ENCODE measurements around the gene SMG9.

SMG9 gene

DNA sequence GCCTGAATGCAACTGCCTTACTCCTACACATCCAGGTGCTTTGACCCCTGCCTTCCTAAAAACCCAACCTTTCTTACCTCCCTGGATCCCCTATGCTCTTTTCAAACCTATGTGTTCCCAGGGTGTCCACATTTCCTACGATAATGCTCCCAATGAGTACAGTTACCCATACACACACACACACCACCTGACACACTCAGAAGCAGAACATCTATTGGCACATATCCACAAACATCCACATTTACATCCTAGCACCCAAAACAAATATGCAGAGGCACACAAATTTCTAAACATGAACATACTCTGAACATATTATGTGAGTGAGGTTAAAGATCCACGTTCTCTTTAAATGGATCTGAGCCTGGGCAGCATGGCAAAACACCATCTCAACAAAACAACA, 62.4 kb downstream of the SMG9 start:
- Histone ChIP-seq H3K9me3 (ENCODE audit: control insufficient read depth, insufficient read depth, low read length) (peaks cover 5% of the 10 kb centered on the region; the same call in 1 of the 2 replicates), H3K36me3 (ENCODE audit: control insufficient read depth, low read length) (no peaks in the 10 kb centered on the region), H3K27ac (ENCODE audit: low read depth, low read length) (no peak overlapping the region), H3K4me1 (ENCODE audit: control insufficient read depth, low read length) (no peaks in the 10 kb centered on the region), H3K27me3 (ENCODE audit: control insufficient read depth, low read length) (no peaks in the 10 kb centered on the region), H3K4me3 (ENCODE audit: low read length) (no peak overlapping the region), H3K4me2 (ENCODE audit: low read length) (no peak overlapping the region), H4K20me1 (ENCODE audit: control insufficient read depth, insufficient read depth, low read depth, low read length) (no peaks in the 10 kb centered on the region), H3K9me2 (replicated peaks; ENCODE audit: control insufficient read depth, low read length) (no peaks in the 10 kb centered on the region), H3F3A (ENCODE audit: control insufficient read depth, insufficient read depth) (no peaks in the 10 kb centered on the region), H3K79me2 (ENCODE audit: control insufficient read depth, low read length) (no peaks in the 10 kb centered on the region)
- TF ChIP-seq, protein P1, sequence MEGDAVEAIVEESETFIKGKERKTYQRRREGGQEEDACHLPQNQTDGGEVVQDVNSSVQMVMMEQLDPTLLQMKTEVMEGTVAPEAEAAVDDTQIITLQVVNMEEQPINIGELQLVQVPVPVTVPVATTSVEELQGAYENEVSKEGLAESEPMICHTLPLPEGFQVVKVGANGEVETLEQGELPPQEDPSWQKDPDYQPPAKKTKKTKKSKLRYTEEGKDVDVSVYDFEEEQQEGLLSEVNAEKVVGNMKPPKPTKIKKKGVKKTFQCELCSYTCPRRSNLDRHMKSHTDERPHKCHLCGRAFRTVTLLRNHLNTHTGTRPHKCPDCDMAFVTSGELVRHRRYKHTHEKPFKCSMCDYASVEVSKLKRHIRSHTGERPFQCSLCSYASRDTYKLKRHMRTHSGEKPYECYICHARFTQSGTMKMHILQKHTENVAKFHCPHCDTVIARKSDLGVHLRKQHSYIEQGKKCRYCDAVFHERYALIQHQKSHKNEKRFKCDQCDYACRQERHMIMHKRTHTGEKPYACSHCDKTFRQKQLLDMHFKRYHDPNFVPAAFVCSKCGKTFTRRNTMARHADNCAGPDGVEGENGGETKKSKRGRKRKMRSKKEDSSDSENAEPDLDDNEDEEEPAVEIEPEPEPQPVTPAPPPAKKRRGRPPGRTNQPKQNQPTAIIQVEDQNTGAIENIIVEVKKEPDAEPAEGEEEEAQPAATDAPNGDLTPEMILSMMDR (IDR thresholded peaks at IDR 0.05; ENCODE audit: low read depth, low read length, poor library complexity, severe bottlenecking) = no peak
- no peak for TF ChIP-seq EZH2phosphoT487 (IDR thresholded peaks at IDR 0.05; ENCODE audit: borderline replicate concordance, low read length)

DNA sequence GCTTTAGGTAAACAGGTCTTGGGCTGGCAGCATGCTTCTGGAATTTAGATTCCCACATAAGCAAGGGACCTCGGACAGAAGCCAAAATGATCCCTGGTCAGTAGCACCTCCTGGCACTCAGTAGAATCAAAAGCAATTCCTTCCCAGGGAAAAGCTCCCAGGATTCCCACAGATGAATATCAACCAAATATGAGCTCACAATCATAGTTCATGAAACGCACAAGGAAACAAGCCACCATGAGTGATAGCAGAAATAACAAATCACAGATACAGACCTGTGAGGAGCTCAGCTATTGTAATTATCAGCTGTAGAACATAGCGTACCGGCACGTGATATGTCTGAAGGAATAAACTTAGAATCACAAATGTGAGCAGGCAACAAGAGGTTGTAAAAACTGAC, 63.0 kb downstream of the SMG9 start:
- Histone ChIP-seq H4K20me1 (ENCODE audit: control insufficient read depth, insufficient read depth, low read depth, low read length) (no peaks in the 10 kb centered on the region), H3K79me2 (ENCODE audit: control insufficient read depth, low read length) (no peaks in the 10 kb centered on the region), H3F3A (ENCODE audit: control insufficient read depth, insufficient read depth) (no peaks in the 10 kb centered on the region), H3K36me3 (ENCODE audit: control insufficient read depth, low read length) (no peaks in the 10 kb centered on the region), H3K4me1 (ENCODE audit: control insufficient read depth, low read length) (no peaks in the 10 kb centered on the region), H3K9me2 (replicated peaks; ENCODE audit: control insufficient read depth, low read length) (no peaks in the 10 kb centered on the region), H3K4me3 (ENCODE audit: low read length) (no peak overlapping the region), H3K27ac (ENCODE audit: low read depth, low read length) (no peak overlapping the region), H3K27me3 (ENCODE audit: control insufficient read depth, low read length) (no peaks in the 10 kb centered on the region), H3K4me2 (ENCODE audit: low read length) (no peak overlapping the region), H3K9me3 (ENCODE audit: control insufficient read depth, insufficient read depth, low read length) (peaks cover 5% of the 10 kb centered on the region; the same call in 1 of the 2 replicates)
- TF ChIP-seq, protein P1 (IDR thresholded peaks at IDR 0.05; ENCODE audit: low read depth, low read length, poor library complexity, severe bottlenecking) = no peak
- no peak for TF ChIP-seq EZH2phosphoT487 (IDR thresholded peaks at IDR 0.05; ENCODE audit: borderline replicate concordance, low read length)

DNA sequence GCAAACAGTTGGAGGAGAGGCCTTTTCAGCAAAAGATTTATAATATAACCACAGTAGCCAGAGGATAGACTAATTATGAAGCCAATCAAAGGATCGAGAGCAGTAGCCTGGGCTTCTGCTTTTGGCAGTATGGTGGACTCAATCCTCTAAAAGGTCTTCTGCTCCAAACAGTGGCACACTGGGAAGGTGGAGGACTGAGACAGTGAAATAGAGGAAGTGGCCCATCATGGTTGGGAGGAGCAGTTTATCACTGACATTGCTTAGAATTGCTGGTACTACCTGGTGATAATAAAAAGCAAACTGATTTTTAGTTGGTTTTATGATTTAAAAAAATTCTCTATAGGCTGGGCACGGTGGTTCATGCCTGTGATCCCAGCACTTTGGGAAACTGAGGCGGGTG, 63.9 kb downstream of the SMG9 start:
- H4K20me1 ChIP-seq (ENCODE audit: control insufficient read depth, insufficient read depth, low read depth, low read length) = no peaks in the 10 kb centered on the region
- H3K79me2 ChIP-seq (ENCODE audit: control insufficient read depth, low read length) = no peaks in the 10 kb centered on the region
- no peaks in the 10 kb centered on the region for H3K4me1 ChIP-seq (ENCODE audit: control insufficient read depth, low read length)
- H3K4me3 ChIP-seq (ENCODE audit: low read length) = no peak overlapping the region
- H3F3A ChIP-seq (ENCODE audit: control insufficient read depth, insufficient read depth) = no peaks in the 10 kb centered on the region
- H3K9me3 ChIP-seq (ENCODE audit: control insufficient read depth, insufficient read depth, low read length) = peaks cover 5% of the 10 kb centered on the region; the same call in 1 of the 2 replicates
- H3K9me2 ChIP-seq (replicated peaks; ENCODE audit: control insufficient read depth, low read length) = no peaks in the 10 kb centered on the region
- H3K27ac ChIP-seq (ENCODE audit: low read depth, low read length) = no peak overlapping the region
- H3K4me2 ChIP-seq (ENCODE audit: low read length) = no peak overlapping the region
- no peaks in the 10 kb centered on the region for H3K36me3 ChIP-seq (ENCODE audit: control insufficient read depth, low read length)
- no peak for TF ChIP-seq EZH2phosphoT487 (IDR thresholded peaks at IDR 0.05; ENCODE audit: borderline replicate concordance, low read length)
- TF ChIP-seq, protein P1 (IDR thresholded peaks at IDR 0.05; ENCODE audit: low read depth, low read length, poor library complexity, severe bottlenecking) = no peak
- no peaks in the 10 kb centered on the region for H3K27me3 ChIP-seq (ENCODE audit: control insufficient read depth, low read length)
